Caco-2 (cell line): ENCODE measurements around the gene LGALS3. TPM values are rescaled to one million over a fixed set of nuclear protein-coding genes. Genes with fewer than 3 reads are reported as not detected.

Source experiments
- BruUV-seq: library from RNA; stranded (reverse); fragments of 400-500 nt; replicated peaks from 2 replicates; lab custom pipeline; 2021; lab: Mats Ljungman, UMichigan
- CTCF ChIA-PET: fragments of 300-600 bp; sonication (Branson Sonifier 250); formaldehyde crosslinking; loops from one replicate; lab custom pipeline; 2022; ENCODE audit warnings: antibody characterized with exemption; lab: Charles Lee
- POLR2A ChIA-PET: fragments of 300-600 bp; sonication (Branson Sonifier 250); formaldehyde crosslinking; loops from one replicate; lab custom pipeline; 2022; ENCODE audit warnings: antibody characterized with exemption; lab: Charles Lee
- DNase-seq, 2 experiments: peaks; one replicate each; pipeline versions ENCODE4 v3.0.0 to v3.0.0-alpha.2; 2020 to 2022
- H3K27me3 ChIP-seq: replicated peaks from 2 replicates; pipeline ENCODE4 v1.6.0; 2011; ENCODE audit warnings: low read length; ENCODE audit not compliant: control insufficient read depth, insufficient read depth
- H3K36me3 ChIP-seq: 2 replicates; pipeline ENCODE4 v1.5.1; 2011; ENCODE audit warnings: low read length; ENCODE audit not compliant: control insufficient read depth, insufficient read depth
- H3K4me1 ChIP-seq: fragments of 250-450 bp; sonication (Bioruptor Pico); 2 replicates; pipeline ENCODE4 v1.5.1; 2020; ENCODE audit warnings: mild to moderate bottlenecking
- H3K4me3 ChIP-seq: 2 replicates; pipeline ENCODE4 v1.5.1; 2011; ENCODE audit warnings: low read depth, mild to moderate bottlenecking, control low read depth, low read length
- H3K9me3 ChIP-seq: fragments of 250-450 bp; sonication (Bioruptor Pico); 2 replicates; pipeline ENCODE4 v1.5.1; 2020; ENCODE audit warnings: mild to moderate bottlenecking, moderate library complexity
- H3K27ac Mint-ChIP-seq: one replicate; pipeline ENCODE4 v1.8.0; 2022; ENCODE audit warnings: mixed read lengths; ENCODE audit not compliant: unreplicated experiment
- H3K27me3 Mint-ChIP-seq: one replicate; pipeline ENCODE4 v1.8.0; 2022; ENCODE audit warnings: mixed read lengths; ENCODE audit not compliant: insufficient read depth, unreplicated experiment
- H3K36me3 Mint-ChIP-seq: one replicate; pipeline ENCODE4 v1.8.0; 2022; ENCODE audit warnings: mild to moderate bottlenecking, mixed read lengths; ENCODE audit not compliant: insufficient read depth, unreplicated experiment
- H3K4me1 Mint-ChIP-seq: one replicate; pipeline ENCODE4 v1.8.0; 2022; ENCODE audit warnings: low read depth, mixed read lengths; ENCODE audit not compliant: unreplicated experiment
- H3K4me3 Mint-ChIP-seq: one replicate; pipeline ENCODE4 v1.8.0; 2022; ENCODE audit warnings: mild to moderate bottlenecking, moderate library complexity, mixed read lengths; ENCODE audit not compliant: unreplicated experiment
- H3K9me3 Mint-ChIP-seq: one replicate; pipeline ENCODE4 v1.8.0; 2022; ENCODE audit warnings: mixed read lengths; ENCODE audit not compliant: unreplicated experiment
- intact Hi-C: fragments of 100-400 bp; cut with micrococcal nuclease; formaldehyde crosslinking; loops from one replicate; pipeline ENCODE4 v1.10.0; 2022; ENCODE audit not compliant: unreplicated experiment
- total RNA-seq: library from RNA; stranded (reverse); gene quantifications from 2 replicates; pipeline ENCODE4 v1.2.3, GENCODE V29; 2022
- TF ChIP-seq, protein P1 (sequence below), 2 experiments: fragments of 200-600 bp in 1 of 2; IDR thresholded peaks; 1 replicate in 1 of 2; 2 replicates in 1 of 2; pipeline versions ENCODE4 v1.5.1 to v1.8.0; 2011 to 2022; ENCODE audit warnings: antibody characterized with exemption in 1 of 2, control low read depth in 1 of 2, inconsistent platforms in 1 of 2, low read depth in 1 of 2, low read length in 1 of 2, mild to moderate bottlenecking in 1 of 2, moderate library complexity in 1 of 2; ENCODE audit not compliant: insufficient read depth in 1 of 2, severe bottlenecking in 1 of 2, unreplicated experiment in 1 of 2

Gene LGALS3
- total RNA-seq, 1 experiment from 2014 or later = 206 TPM

DNA sequence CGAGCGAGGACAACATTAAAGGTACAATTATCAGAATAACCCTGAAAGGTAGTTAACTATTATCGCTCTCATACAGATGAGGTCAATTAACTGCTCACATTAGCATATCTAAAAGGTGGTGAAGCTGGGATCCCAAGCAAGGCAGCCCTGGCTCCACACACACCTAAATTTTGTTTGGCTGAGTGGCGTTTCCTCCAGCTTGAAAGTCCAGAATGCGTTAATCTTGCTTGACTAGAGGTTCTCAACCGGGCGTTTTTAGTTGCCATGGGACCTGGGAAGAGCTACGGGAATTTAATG, 61.8 kb downstream of the LGALS3 start:
- no peak for DNase-seq
- ChIA-PET CTCF (interaction anchor here (0.6 to 0.7 kb wide), 3 partner anchors 73 to 164 kb away, joined by 3 read pairs; partner anchors contain the start of gene SOCS4), POLR2A (interaction anchor here (0.6 to 1.2 kb wide), 3 partner anchors 113 to 164 kb away, joined by 9 to 11 read pairs (median 9); partner anchors contain the start of genes SOCS4 and WDHD1)
- BruUV-seq = no TSS peak
- Histone ChIP-seq H3K4me3 (peak overlapping the region; percentile 59), H3K4me1 (peaks cover 8% of the 10 kb centered on the region; the same call in 1 of the 2 replicates), H3K36me3 (no peaks in the 10 kb centered on the region), H3K9me3 (no peaks in the 10 kb centered on the region), H3K27me3 (no peaks in the 10 kb centered on the region)
- H3K9me3 Mint-ChIP-seq = no peaks in the 10 kb centered on the region
- peaks cover 22% of the 10 kb centered on the region for H3K36me3 Mint-ChIP-seq
- intact Hi-C loops = no loop called here
- H3K4me3 Mint-ChIP-seq = peak overlapping the region; percentile 99
- peak overlapping the region; percentile 99 for H3K27ac Mint-ChIP-seq
- H3K4me1 Mint-ChIP-seq = peaks cover 15% of the 10 kb centered on the region
- H3K27me3 Mint-ChIP-seq = no peaks in the 10 kb centered on the region
- TF ChIP-seq, protein P1, sequence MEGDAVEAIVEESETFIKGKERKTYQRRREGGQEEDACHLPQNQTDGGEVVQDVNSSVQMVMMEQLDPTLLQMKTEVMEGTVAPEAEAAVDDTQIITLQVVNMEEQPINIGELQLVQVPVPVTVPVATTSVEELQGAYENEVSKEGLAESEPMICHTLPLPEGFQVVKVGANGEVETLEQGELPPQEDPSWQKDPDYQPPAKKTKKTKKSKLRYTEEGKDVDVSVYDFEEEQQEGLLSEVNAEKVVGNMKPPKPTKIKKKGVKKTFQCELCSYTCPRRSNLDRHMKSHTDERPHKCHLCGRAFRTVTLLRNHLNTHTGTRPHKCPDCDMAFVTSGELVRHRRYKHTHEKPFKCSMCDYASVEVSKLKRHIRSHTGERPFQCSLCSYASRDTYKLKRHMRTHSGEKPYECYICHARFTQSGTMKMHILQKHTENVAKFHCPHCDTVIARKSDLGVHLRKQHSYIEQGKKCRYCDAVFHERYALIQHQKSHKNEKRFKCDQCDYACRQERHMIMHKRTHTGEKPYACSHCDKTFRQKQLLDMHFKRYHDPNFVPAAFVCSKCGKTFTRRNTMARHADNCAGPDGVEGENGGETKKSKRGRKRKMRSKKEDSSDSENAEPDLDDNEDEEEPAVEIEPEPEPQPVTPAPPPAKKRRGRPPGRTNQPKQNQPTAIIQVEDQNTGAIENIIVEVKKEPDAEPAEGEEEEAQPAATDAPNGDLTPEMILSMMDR (IDR thresholded peaks at IDR 0.05; ENCODE audit: insufficient read depth in 1 of 2, low read depth in 1 of 2, low read length in 1 of 2, severe bottlenecking in 1 of 2, unreplicated experiment in 1 of 2) = no peak

DNA sequence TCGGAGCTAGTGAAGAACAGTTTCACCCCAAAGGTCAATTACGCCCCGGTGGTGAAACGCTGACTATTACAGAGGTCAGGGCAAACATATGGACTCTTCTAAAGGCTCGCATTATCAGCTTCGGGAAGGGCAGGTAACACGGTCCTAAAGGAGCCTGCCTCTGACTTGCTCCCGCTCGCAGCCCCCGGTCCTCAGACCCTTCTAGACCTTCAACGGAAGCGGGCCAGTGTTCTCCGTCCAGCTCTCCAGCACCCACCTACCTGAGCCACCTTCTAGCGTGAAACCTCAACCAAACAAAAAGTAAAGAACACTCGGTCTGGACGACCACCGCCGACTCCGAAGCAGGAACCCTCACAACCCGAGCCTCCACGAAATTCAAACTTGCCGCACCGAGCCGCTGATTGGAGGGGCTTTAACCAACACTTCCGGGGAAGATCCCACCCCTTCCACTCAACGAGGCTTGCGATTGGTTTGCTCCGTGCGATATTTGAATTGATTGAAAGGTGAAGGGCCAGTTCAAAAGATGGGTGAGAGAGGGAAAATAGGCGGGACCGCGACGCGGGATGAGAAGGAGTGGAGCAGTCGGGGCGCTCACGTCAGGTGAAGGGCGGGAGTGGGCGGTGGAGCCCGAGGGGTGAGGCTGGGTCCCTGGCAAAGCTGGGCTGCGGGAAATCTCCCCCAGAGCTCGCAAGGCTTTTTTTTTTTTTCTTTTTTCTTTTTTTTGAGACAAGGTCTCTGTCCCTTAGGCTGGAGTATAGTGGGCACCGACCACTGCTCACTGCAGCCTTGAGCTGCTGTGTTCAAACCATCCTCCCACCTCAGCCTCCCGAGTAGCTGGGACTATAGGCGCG, 62.4 kb downstream of the LGALS3 start, which contains the start of gene DLGAP5:
Gene DLGAP5, minus strand, starts transcription at position 383 of the 851 bp plus-strand sequence. CDS start 2,406 bp downstream, outside the sequence.
- CTCF ChIA-PET = interaction anchor here (0.6 to 1.0 kb wide), 5 partner anchors 74 to 289 kb away, joined by 3 to 5 read pairs (median 3); partner anchors contain the start of genes GCH1 and SOCS4
- peaks cover 15% of the 10 kb centered on the region for H3K4me1 Mint-ChIP-seq
- H3K4me3 ChIP-seq = peak within 1 kb of the TSS; percentile 59

More for the DNA sequence above, 62.4 kb downstream of the LGALS3 start, which contains the start of gene DLGAP5:
- no peaks in the 10 kb centered on the region for H3K27me3 Mint-ChIP-seq
- Histone ChIP-seq H3K27me3 (no peaks in the 10 kb centered on the region), H3K36me3 (no peaks in the 10 kb centered on the region), H3K9me3 (no peaks in the 10 kb centered on the region), H3K4me1 (peaks cover 8% of the 10 kb centered on the region; the same call in 1 of the 2 replicates)
- peak within 1 kb of the TSS; percentile 99 for H3K4me3 Mint-ChIP-seq
- TF ChIP-seq, protein P1 (IDR thresholded peaks at IDR 0.05; ENCODE audit: insufficient read depth in 1 of 2, low read depth in 1 of 2, low read length in 1 of 2, severe bottlenecking in 1 of 2, unreplicated experiment in 1 of 2) = no peak
- peak; percentile 95 to 97 for DNase-seq
- peak within 1 kb of the TSS; percentile 99 for H3K27ac Mint-ChIP-seq
- peaks cover 20% of the 10 kb centered on the region for H3K36me3 Mint-ChIP-seq
- TSS peak; percentile 79 for BruUV-seq
- no peaks in the 10 kb centered on the region for H3K9me3 Mint-ChIP-seq
- intact Hi-C loops = no loop called here
- POLR2A ChIA-PET = interaction anchor here (0.6 to 1.2 kb wide), 6 partner anchors 114 to 226 kb away, joined by 3 to 11 read pairs (median 8); partner anchors contain the start of genes SOCS4 and WDHD1
